GM21619 (cell line): ENCODE results near the gene ENTPD7.

ENCODE experiments used
- ATAC-seq: cut with Tn5 transposase; IDR thresholded peaks from one replicate; pipeline ENCODE4 v1.9.1; 2021; ENCODE audit not compliant: unreplicated experiment

Gene ENTPD7

DNA sequence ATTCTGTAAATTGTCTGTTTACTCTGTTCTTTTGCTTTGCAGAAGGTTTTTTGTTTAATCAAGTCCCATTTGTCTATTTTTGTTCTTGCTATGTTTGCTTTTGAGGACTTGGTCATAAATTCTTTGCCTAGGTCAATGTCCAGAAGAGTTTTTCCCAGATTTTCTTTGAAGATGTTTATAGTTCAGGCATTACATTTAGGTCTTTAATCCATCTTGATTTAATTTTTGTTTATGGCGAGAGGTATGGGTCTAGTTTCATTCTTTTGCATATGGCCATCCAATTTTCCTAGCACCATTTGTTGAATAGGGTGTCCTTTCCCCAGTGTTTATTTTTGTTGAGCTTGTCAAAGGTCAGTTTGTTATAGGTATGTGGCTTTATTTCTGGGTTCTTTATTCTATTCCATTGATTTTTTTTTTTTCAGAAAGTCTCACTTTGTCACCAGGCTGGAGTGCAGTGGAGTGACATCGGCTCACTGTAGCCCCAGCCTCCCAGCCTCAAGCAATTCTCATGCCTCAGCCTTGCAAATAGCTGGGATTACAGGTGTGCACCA, 11.6 kb upstream of the ENTPD7 start:
- ATAC-seq, result no peak

DNA sequence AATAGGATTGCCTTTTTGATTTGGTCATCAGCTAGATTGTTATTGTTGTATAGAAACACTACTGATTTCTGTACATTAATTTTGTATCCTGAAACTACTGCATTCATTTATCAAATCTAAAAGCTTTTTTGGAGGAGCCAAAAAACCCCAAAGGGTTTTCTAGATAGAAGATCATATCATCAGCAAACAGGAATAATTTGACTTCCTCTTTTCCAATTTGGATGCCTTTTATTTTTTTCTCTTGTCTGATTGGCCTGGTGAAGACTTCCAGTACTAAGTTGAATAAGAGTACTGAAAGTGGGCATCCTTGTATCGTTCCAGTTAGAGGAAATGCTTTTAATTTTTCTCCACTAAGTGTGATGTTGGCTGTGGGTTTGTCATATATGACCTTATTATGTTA, 10.6 kb upstream of the ENTPD7 start:
- ATAC-seq, result no peak

DNA sequence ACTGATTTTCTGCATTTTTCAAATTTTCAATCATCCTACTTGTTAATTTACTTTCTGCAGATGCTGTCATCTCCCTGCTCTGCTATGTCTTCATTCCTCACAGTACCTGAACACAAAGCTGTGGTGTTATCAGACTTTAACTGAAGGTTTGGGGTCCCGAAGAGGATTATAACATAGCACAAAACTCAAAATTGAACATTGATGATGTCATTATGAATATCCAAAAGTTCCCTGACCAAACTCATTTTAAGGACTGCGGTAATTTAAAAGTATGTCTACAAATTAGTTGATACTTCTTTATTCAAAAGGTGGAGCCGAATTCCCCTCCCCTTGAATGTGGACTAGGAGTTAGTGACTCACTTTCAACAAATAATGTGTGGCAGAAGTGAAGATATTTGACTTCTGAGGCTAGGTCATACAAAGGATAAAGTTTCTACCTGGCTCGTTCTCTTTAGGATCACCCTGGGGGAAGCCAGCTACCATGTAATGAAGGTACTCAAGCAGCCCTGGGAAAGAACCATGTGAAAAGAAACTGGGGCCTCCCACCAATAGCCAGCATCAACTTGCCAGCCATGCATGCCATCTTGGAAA, 6.4 kb upstream of the ENTPD7 start:
- ATAC-seq, result no peak

DNA sequence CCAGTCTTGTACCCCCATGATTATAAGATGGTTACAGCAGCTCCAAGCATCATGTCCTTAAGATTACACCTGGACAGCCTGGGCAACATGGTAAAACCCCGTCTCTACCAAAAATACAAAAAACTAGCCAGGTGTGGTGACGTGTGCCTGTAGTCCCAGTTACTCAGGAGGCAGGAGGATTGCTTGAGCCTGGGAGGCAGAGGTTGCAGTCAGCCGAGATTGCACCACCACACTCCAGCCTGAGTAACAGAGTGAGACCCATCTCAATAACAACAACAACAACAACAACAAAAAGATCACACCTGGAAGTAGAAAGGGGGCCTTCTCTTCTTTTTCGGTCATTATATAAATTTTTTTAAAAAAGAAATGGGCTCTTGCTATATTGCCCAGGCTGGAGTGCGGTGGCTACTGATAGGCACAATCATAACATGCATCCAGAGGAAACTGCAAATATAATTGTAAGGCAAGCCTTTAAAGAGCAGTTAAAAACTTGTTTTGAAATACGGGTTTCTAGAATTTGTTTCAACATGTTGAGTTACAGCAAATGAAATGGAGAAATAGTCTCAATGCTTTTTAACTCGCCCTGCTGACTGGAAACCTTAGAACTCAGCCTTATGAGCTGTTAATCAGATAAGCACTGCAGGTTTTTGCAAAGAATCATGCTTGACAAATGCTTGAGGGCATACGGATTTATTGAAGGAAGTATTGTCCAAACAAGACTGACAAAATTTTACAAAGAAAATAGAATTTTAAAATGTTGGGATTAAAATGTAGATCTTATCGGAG, 4.7 kb upstream of the ENTPD7 start:
- no peak for ATAC-seq

DNA sequence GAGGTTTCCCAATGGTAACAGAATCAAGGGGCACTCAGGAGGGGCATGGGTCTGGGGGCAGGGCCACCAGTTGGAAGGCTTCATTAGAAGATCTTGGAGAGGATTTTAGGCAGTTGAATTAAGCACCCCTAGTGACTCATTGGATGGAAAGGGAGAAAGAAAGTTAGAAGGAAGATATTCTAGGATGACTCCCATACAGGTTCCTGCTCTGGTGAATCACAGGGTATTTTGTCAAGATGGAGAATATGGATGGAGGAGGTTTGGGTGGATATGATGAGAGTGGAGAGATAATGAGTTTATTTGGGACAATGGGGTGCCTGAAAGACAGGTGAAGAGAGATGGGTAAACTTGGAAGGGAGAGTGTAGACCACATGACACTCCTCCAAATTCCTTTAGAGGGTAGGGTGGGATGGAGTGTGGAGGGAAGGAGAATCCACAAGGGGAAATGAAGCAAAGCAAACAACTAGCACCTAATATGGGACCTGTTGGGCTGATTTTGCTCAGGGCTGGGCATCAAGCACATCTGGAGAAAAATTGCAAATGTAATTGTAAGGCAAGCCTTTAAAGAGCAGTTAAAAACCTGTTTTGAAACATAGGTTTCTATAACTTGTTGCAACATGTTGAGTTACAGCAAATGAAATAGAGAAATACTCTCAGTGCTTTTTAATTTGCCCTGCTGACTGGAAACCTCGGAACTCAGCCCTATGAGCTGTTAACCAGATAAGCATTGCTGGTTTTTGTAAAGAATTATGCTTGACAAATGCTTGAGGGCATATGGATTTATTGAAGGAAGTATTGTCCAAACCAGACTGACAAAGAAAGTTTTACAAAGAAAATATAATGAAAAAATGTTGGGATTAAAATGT, 2.9 kb upstream of the ENTPD7 start:
- no peak for ATAC-seq

DNA sequence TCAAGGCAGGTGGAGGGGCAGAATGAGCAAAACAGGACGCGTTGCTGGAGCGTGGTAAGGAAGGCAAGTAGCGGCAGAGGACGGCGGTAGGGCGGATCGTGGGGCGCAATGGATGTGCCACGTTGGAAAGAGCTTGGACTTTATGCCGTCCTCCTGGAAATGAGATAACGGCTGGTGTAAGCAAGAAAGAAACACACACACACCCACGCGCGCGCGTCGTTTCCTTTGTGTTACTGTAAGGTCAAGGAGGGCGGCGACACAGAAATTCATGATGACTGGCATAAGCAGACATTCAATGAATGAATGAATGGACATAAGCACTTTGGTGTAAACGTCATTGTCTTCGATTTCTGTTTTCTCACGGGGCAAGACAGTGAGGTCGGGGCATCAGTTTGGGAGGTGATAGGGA, 683 bp upstream of the ENTPD7 start:
- ATAC-seq, result no peak

DNA sequence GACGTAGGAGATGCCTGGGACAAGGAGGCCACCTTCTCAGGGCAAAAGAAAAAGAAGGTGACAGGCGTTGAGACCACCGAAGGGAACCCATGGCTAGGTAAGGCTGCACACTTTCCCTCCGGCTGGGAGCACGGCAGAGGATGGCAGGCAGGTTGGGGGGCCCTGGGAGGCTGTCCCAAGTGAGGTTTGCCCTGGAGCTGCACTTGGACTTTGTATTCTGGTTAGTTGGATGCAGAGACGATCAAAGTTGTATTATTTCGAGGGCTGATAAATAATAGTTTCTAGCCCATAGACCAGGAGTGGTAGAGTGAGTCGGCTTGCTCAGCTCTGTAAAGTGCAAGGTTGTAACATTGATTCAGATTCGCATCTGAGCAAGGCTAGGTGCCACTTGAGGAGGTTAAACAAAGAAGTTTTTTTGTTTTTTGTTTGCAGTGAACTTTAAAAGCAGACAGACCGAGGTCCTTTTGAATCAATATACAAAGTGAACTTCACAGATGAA, 608 bp downstream of the ENTPD7 start:
- ATAC-seq, result no peak

DNA sequence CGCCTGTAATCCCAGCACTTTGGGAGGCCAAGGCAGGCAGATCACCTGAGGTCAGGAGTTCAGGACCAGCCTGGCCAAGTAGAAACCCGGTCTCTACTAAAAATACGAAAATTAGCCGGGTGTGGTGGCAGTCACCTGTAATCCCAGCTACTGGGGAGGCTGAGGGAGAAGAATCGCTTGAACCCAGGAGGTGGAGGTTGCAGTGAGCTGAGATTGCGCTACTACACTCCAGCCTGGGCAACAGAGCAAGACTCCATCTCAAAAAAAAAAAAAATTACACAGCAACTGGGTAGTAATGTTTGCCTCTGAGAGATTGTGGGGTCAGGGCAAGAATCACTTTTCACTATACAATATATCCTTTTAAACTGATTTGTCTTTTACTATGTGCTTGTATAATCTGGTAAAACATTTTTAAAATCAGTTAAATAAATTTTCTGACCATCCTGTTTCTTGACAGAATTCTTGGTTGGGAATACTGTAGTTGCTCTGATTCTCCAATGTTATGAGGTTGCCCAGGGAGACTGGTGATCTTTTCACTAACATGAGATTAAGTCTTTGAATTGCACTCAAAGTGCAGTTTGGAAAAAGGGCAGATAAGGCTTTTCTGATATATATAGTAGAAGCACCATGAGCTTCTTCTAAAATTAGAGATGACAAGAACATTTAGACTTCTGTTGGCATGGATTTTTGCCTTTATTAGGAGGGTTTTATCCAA, 1.5 kb downstream of the ENTPD7 start:
- no peak for ATAC-seq

DNA sequence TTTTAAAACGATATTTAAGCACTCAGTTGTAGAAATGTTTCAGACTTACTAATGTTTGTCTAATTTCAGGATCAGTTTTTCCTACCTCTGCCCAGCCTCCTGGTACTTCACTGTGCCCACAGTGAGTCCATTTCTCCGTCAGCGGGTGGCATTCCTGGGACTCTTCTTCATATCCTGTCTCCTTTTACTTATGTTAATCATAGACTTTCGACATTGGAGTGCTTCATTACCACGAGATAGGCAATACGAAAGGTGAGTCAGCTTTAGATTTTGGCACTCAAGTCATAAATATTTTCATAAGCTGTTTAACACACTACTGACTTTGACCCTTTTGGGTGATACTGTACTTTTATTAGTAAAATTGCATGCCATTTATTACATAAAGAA, 2.1 kb downstream of the ENTPD7 start:
- ATAC-seq, result no peak

DNA sequence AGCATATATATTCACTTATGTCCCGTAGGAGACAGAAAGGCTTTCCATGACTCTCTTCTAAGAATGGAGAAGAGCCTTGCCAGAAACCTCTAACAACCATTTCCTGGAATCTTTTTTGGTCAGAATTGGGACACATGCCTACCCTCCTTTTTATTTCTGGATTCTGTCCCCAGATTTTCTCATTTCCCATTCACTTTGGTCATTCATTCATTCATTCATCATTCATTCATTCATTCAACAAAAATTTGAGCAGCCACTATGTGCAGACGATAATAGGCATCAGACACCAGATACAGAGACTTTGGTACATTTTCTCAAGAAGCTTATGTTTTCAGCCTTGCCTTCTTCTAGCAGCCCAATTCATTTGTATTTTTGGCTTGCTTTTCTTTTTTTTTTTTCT, 6.0 kb downstream of the ENTPD7 start:
- ATAC-seq, result no peak

DNA sequence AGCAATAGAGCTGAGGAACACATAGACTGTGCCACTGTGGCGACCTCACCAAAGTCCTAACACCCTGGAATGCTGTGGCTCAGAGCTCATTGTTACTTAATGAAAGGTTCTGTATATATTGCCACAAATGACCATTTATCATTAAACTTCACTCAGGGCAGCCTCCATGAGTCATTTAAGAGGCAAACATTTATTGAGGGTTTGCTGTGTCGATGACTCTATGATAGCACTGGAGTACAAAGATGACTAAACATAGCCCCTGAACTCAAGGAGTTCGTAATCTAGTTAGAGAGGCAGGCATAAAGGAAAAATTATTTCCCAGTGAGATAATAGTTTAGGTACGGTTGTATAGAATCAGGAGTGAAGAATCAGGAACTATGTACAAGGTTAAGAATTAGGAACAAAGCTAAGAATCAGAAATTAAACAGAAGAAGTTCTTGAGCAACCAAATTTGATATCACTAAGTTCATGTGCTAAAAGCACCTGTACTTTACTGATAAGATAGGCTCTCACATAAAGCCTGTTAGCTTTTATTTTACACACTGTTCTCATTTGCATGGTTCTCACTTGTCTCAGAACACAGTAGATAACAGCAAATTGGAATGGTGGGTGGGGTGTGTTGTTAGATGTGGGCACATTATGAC, 7.9 kb downstream of the ENTPD7 start:
- ATAC-seq, result no peak

DNA sequence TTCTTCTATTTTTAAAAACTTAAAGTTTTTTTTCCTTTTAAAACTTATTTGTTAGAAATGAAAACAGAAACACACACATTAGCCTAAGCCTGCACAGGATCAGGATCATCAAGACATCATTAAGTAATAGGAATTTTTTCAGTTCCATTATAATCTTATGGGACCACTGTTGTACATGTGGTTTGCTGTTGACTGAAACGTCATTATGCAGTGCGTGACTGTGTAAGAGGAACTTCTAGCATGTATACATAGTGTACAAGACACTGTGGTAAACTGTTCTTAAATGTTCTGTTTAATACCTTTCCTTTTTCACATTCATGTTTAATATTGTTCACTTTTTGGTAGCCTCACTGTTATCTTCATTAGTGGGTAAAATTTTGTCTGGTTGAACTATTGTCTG, 12.1 kb downstream of the ENTPD7 start:
- ATAC-seq, result no peak

DNA sequence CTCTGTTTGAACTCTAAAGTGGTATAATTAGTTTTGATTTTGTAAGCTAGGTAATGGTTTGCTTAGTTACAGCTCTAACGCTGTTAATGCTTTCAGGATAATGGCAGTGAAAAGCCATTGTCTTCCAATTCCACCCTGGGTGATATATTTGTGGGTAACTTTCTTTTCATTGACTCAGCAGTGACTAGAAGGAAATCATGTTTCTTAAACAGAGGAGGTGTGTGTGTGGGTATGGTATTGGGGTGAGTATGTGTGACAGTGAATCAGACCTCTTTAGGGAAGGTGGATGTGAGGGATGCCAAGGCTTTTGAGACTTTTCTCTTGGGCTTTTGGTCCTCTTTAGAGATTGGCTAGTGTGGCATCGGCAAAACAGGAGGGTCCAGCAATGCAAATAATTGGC, 13.6 kb downstream of the ENTPD7 start:
- no peak for ATAC-seq

DNA sequence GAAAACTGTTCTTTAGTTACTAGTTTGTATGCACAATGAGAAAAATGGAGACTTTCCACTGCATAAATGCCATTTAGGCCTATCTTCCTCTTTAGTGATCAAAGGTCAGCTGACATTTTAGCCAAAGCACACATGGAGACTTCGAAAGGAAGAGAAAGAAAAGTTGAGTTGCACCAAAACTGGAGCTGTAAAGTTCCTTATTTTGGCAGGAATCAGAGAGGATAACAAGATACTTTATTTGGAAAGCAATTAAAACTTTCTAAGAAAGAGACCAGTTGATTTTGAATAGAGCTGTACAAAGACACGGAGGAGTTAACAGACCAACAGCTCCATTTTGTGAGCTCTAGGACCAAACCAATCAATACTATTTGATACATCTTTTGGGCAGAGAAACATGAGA, 14.2 kb downstream of the ENTPD7 start:
- ATAC-seq, result no peak

DNA sequence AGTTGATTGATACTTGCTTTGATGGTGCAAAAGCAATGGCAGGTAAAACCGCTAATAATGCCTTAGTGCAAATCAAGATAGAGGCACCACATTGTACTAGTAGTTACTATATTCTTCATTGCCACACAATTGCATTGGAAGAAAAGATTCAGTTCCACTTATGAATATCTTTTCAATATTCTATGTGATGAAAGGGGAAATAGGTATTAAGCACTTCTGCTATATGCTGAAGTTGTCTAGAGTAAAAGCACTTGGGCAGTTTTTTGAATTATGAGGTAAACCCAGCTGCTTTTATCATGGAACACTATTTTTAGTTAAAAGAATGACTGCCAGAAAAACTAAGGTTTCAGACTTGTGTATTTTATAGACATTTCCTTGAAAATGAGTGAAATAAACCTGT, 15.5 kb downstream of the ENTPD7 start:
- no peak for ATAC-seq

DNA sequence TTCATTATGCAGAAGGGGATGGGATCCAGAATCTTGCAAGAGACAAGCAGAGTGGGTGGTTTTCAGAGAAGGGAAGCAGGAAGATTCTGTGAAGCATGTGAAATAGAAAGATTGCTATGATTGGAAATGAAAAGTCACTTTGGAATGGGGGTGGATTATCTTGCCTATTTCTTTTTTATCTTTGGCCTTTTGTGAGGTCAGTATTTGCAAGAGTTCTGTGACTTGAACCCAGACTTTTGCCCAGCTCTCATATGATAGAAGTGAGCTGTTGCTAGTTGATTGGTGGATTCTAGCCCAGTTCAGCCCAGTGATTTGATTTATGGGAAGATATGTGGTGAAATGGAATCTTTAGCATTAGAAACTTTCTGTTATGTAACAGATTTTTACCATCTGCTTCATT, 17.1 kb downstream of the ENTPD7 start:
- ATAC-seq, result no peak

DNA sequence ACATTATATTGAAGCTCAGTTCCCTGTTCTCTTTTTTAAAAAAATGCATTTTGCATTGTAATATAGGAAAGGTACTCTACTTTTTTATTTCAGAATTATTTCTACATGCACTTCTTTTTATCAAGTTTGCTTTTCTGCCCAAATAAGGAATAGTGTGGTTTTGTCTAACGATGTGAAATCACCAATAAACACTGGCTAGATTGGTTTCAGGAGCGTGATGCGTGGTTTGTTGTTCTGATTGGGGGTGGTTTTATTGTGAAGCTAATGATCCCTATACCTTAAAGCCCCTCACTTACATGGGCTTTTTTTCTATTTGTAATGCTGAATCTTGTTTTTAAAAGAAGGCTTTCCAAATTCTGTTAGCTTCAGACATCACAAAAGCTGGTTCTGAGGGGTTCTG, 17.6 kb downstream of the ENTPD7 start:
- ATAC-seq, result no peak

DNA sequence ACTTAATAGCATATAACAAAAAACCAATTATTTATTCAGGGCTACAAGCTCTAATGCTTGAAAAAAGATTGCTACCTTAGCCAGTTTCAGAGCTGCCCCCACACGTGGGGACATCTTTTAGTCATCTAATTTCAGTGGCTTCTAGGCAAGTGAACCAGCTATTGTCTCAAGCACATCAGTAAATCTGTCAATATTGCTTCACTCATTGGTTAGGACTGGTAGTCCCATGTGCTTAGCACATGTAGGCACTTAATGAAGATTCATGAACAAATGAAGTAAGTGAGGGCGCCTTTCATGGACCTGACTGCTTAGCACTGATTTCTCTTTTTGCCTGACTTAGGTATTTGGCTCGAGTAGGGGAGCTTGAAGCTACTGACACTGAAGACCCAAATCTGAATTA, 19.6 kb downstream of the ENTPD7 start:
- ATAC-seq, result no peak

DNA sequence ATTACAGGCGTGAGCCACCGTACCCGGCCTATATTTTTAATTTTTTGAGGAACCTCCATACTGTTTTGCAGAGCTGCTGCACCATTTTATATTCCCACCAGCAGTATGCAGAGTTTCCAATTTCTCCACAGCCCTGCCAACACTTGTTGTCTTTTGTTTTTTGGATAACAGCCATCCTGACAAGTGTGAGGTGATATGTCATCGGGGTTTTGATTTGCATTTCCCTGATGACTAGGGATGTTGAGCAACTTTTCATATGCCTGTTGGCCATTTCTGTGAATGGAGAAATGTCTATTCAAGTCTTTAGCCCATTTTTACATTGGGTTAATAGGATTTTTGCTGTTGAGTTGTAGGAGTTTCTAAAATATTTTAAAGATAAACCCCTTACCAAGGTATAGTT, 22.2 kb downstream of the ENTPD7 start:
- ATAC-seq, result no peak

DNA sequence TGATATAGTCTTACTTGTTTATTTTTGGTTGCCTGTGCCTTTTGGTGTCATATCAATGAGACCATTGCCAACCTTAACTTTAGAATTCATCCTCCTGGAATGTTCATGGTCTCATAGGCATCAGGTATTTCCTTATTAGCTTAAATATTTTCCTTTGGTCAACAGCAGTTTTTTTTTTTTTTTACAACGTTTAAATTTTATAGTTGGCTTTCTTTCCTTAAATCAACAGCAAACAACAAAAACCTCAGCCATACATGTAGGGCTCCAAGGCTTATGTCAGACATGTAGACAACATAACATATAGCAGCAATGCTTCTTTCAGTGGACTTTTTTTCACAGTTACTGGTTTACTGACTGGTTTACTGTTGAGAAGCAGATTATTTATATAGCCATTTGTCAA, 22.7 kb downstream of the ENTPD7 start:
- ATAC-seq, result no peak
